Astrocyte (in vitro differentiated cells and primary cell): ENCODE results near the gene FHIT.

Experiments
- EZH2 ChIP-seq: IDR thresholded peaks from 2 replicates; pipeline ENCODE4 v1.6.1; 2012; ENCODE audit warnings: mild to moderate bottlenecking, low read length, inconsistent platforms; ENCODE audit not compliant: insufficient read depth
- TF ChIP-seq, protein P1 (sequence below): IDR thresholded peaks from 2 replicates; pipeline ENCODE4 v1.5.1; 2011; ENCODE audit warnings: low read depth, mild to moderate bottlenecking, inconsistent platforms, low read length, moderate library complexity; ENCODE audit not compliant: insufficient read depth

- TF ChIP-seq, protein P1, sequence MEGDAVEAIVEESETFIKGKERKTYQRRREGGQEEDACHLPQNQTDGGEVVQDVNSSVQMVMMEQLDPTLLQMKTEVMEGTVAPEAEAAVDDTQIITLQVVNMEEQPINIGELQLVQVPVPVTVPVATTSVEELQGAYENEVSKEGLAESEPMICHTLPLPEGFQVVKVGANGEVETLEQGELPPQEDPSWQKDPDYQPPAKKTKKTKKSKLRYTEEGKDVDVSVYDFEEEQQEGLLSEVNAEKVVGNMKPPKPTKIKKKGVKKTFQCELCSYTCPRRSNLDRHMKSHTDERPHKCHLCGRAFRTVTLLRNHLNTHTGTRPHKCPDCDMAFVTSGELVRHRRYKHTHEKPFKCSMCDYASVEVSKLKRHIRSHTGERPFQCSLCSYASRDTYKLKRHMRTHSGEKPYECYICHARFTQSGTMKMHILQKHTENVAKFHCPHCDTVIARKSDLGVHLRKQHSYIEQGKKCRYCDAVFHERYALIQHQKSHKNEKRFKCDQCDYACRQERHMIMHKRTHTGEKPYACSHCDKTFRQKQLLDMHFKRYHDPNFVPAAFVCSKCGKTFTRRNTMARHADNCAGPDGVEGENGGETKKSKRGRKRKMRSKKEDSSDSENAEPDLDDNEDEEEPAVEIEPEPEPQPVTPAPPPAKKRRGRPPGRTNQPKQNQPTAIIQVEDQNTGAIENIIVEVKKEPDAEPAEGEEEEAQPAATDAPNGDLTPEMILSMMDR = no peak
- no peak for TF ChIP-seq EZH2
These were observed 1468.6 kb downstream of the FHIT start for GRCh38 chr3:59782664-59783063.
